ENCODE results near the gene NTMT1.

DNA sequence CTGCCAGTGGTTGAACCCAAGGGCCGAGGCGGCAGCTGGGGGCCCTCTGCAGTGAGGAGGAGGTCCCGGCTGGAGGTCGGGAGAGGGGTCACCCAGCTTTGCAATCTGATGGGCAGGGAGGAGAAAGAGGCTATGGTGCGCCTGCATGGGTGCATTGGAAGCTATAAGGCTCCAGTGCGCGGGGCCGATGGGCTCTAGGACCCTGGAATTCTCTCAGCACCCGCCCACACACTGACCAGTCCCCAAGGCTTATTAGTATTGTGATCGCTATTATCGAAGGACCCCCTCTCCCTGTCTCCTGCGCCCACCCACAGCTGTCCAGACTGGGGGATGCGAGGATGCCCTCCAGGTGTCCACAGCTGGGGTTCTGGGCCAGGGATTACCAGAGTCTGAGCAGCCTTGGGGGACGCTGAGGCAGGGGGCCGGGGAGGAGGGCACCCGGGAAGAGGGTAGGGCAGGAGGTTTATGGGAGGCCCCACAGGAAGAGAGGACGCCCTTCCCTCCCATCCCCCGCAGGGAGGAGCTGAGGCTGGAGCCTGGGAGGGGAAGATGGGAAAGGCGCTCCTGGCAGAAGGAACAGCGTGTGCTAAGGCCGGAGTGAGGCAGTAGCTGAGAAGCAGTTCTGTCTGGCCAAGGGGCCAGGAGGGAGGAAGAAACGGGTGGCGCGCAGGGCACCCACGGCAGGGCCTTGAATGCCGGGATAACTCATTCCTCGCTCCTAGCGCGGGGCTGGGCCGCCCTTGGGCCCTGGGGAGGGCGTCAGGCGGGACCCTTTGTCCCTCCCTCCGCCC lies 29.2 kb upstream of the NTMT1 start:
- TF ChIP-seq, protein P1, sequence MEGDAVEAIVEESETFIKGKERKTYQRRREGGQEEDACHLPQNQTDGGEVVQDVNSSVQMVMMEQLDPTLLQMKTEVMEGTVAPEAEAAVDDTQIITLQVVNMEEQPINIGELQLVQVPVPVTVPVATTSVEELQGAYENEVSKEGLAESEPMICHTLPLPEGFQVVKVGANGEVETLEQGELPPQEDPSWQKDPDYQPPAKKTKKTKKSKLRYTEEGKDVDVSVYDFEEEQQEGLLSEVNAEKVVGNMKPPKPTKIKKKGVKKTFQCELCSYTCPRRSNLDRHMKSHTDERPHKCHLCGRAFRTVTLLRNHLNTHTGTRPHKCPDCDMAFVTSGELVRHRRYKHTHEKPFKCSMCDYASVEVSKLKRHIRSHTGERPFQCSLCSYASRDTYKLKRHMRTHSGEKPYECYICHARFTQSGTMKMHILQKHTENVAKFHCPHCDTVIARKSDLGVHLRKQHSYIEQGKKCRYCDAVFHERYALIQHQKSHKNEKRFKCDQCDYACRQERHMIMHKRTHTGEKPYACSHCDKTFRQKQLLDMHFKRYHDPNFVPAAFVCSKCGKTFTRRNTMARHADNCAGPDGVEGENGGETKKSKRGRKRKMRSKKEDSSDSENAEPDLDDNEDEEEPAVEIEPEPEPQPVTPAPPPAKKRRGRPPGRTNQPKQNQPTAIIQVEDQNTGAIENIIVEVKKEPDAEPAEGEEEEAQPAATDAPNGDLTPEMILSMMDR (IDR thresholded peaks at IDR 0.05) = no peak
- peak; percentile 41 to 56 for TF ChIP-seq POLR2A (IDR thresholded peaks at IDR 0.05)
